Dermis microvascular lymphatic vessel endothelial cell (primary cell): ENCODE data around the gene GDF2. TPM values are rescaled to one million over a fixed set of nuclear protein-coding genes. Genes with fewer than 3 reads are reported as not detected.

ENCODE experiments used
- DNase-seq, 2 donors: peaks; one replicate each; pipeline versions ENCODE4 v3.0.0 to v3.0.0-alpha.2; 2010; ENCODE audit warnings: low read depth in 2 of 2
- total RNA-seq: library from RNA; depleted of rRNA; stranded (reverse); fragments of >200 nt; gene quantifications from 2 replicates; pipeline ENCODE4 v1.2.1, GENCODE V29; 2014

Gene GDF2
- total RNA-seq, 1 donor from 2014 or later = not detected

GRCh38 chr10:47368431-47369180 lies 46.4 kb downstream of the GDF2 start:
- DNase-seq = no peak

DNA sequence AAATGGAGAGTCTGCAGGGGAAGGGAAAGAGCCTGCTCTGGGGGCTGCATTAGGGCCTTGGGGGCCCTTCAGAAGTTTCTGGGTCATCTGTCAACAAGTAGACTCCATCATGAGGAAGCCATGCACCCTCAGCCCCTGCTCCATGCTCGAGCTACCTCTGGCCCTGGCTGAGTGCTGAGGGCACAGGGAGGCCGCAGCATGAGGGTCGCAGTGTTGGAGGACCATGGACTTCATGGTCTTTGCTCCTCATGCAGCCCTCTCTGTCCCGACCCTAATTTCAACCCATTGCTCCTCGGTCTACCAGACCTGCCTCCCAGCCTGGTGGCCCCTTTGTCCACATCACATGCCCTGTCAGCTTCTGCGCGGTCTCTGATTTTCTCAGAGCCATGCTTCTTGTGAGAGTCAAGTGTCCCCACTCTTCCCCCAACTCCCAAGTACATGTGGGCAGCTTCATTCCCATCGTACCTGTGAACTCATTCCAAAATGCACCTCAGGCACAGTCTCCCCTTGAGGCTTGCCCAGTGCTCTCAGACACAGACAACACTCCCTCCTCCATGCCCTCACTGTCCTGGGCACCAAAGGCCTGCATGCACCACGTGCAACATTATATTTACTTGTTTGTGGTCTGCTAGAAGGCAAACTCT lies 47.1 kb downstream of the GDF2 start:
- no peak for DNase-seq

DNA sequence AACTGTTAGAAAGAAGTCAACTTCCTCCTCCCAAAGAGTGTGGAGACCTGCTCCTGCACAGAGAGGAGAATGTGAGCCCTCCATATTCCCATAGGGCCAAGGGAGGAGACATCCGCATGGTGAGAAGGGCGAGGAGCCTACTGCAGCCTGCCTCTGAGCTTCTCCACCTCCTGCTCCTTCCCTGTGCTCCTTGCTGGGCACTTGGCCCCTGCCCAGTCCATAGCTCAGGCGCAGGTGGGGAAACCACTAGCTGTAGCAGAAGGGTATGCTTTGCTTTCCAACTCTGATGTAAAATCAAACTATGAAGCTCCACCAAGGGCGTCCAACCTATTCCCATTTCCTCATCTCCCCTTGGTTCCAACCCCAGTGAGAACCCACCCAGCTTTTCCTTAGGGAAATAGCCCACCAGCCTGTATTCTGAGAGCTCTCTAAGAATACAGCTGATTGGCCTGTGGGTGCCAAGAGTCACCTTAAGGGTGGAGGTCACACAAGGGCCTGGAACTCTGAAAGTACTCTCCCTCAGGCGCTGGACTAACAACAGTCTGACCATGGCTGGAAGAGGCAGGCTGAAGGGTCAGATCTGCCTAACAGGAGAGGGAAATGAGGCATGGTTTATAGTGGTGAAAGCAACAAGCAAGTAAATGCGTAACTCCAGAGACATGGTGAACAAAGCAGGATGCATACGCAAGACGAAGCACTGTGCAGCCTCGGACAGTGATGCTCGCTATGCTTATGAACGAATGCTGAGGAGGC lies 47.9 kb downstream of the GDF2 start:
- DNase-seq = no peak

DNA sequence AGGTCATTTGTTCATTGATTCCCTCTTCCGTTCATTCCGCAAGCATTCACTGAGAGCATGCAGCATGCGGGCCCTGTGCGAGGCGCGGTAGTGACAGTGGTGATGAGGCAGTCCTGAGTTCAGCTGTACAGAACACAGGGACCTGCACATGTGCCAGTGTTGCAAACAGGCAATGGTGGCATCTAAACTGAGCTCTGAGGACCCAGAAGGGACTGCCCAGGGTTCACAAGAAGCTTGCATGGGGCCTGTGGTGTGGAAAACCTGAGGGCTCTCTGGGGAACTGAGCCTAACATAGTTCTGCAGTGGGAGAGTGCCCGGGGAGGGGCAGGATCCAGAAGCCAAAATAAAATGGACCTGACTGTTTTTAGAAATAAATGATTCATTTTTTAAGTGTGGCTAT lies 48.6 kb downstream of the GDF2 start:
- no peak for DNase-seq

- no peak for DNase-seq
These were observed 49.6 kb downstream of the GDF2 start for GRCh38 chr10:47371629-47372485.

DNA sequence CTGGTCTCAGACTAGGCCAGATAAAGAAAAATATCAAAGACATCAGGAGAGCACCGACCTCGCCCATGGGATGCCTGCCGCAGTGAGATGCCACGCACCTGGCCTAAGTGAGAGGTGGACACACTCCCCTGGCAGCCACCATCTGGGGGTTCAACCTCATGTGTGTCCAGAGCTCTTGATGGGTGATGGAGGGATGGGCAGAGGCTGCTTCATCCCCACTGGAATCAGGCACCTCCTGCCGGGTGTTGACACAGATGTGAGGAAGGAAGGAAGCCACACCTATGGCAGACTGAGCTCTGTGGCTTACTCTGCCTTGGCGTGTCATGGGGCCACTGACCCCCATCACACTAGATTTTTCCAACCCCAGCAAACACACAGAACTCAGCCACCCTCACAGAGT lies 50.5 kb downstream of the GDF2 start:
- peak; percentile 21 to 26 for DNase-seq

DNA sequence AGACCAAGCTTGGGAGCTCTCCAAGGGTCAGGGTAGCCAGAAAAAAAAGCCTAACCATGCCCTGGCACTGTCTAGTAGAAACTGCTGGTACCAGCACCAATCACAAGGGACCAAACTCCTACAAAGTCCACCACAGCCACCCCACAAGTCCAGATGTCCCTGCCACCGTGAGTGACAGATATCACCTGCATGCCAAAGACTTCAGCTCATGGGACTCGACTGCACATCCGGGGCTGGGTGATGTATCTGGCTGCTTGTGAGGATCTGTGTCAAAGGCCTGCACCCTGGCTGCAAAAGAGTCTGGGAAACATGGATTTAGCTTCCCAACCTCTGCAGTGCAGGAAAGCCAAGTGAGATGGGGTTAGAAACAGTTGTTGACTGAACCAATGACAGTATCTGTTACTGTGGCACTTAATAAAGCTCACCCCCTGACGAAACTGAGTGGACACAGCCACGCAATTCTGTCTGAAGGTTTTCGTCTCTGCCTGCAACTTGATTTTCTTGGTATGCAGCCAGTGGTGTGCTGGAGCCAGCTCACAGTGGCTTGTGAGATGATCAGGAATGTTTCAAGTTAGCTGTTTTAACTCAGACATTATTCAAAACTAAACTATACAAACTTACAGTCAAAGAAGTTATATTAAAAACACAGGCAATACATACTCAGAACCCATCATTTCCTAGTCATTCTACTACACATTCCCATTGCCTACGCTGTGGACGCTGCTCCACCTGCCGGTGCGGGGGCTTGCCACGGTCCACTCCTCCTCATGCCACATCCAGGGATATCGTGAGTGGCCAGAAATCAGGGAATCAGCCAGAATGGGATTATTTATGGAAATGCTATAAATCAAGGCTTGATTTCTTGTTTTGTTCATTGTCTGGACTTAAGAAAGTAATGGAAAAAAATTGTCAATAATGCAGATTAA lies 52.6 kb downstream of the GDF2 start:
- DNase-seq = no peak

GRCh38 chr10:47376522-47377220 lies 54.4 kb downstream of the GDF2 start:
- DNase-seq = no peak

Other genes with a start within 250 kb of the GDF2 start
- not detected in 2 replicates for gene GDF10, start 22.3 kb upstream of the GDF2 start, total RNA-seq
- not detected in 2 replicates for gene RBP3, start 25.9 kb downstream of the GDF2 start, total RNA-seq
- gene ZNF488, start 61.8 kb downstream of the GDF2 start, total RNA-seq = 0.13 TPM in 2 replicates
- gene ANXA8, start 161.7 kb downstream of the GDF2 start, total RNA-seq = not detected in 2 replicates
- not detected in 2 replicates for gene FAM25G, start 169.2 kb downstream of the GDF2 start, total RNA-seq
- gene AGAP9, start 201.2 kb downstream of the GDF2 start, total RNA-seq = 0.64 and 1.6 TPM in 2 replicates